Measurements from ENCODE around the gene ADAMTS12.
"Not testable (repeated sequence)": the region's sequence is repeated elsewhere in the genome, so short reads cannot be mapped to it uniquely, and the experiment has no call there.

Gene ADAMTS12

DNA sequence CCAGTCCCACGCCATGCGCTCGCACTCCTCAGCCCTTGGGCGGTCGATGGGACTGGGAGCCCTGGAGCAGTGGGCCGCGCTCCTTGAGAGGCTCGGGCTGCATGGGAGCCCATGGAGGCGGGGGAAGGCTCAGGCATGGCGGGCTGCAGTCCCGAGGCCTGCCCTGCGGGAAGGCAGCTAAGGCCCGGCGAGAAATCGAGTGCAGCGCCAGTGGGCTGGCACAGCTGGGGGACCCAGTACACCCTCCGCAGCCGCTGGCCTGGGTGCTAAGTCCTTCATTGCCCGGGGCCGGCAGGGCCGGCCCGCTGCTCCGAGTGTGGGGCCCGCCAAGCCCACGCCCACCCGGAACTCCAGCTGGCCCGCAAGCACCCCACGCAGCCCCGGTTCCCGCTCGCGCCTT lies 376.4 kb downstream of the ADAMTS12 start:
- not testable (repeated sequence) for DNase-seq

DNA sequence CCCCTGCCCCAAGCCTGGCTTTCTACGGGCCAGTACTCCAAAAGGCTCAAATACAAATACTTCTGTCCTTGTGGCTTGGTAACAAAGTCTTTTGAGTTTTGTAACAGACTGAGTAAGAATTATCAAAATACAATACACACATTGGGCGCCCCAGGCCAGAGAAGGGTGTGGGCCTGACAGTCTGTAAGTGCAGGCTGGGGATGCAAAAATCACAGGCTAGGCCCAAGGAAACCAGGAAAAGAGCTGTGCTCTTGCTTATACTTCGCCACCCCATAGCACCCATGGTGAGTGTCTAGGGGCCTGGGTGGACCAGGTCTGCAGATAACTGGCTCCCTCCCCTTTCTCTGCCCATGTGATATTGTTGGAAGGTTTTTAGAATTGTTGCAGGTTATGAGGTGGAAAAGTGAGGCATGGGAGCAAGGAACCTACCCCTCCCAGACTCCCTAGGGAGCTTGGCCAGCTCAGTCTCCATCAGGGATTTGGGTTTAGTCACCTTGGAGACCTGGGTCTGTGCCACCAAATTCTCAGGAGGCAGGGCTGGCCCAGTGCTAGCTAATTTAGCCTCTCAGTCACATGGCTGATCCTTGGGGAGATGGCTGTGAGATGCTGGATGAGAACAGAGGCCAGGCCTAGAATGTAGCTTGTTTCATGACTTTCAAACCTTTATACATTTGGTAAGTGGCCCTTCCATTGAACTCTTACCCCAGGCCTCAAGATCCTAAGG lies 378.2 kb downstream of the ADAMTS12 start:
- DNase-seq: no peak

DNA sequence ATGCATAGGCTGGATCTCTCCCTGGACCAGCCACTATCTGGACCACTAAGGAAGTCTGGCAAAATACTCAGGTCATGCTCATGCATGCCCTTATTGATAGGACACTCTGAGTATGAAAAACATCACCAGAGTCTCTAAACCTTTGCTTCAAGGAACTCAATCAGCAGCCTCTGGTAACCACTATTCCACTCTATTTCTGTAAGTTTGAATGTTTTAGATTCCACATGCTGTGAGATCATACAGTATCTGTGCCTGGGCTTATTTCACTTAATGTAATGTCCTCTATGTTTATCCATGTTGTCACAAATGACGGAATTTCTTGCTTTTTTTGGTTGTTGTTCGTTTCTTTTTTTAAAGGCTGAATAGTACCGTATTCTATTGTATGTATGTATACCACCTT lies 382.8 kb downstream of the ADAMTS12 start:
- no peak for DNase-seq

DNA sequence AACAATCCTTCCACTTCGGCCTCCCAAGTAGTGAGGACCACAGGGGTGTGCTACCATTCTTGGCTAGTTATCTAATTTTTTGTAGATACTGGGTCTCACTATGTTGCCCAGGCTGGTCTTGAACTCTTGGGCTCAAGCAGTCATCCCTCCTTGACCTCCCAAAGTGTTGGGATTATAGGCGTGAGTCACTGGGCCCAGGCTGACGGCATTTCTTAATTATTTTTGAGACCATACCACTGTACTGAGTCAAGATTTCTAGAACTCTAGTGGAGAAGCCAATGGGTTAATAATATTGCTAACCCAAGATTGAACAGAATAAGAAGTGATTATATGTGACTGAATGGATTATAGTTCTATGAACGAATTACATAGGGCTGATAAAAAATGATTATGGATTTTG lies 384.4 kb downstream of the ADAMTS12 start:
- DNase-seq: no peak

DNA sequence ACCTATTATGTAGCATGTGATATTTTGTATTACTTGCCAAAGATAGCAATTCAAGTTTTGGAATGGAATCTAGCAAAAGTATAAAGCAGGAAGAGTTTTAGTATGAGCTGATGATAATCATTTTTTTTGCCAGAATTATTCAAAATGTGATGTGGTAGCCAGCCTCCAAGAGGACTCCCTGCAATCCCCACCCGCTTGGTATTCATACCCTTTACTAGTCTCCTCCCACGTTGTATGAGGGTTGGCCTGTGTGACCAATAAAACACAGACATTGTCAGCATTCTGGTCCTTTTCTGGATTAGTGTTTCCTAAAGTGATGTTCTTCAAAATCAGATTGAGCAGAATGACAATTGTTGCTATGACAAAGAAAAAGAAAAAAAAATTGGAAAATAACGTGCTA lies 387.2 kb downstream of the ADAMTS12 start:
- no peak for DNase-seq

DNA sequence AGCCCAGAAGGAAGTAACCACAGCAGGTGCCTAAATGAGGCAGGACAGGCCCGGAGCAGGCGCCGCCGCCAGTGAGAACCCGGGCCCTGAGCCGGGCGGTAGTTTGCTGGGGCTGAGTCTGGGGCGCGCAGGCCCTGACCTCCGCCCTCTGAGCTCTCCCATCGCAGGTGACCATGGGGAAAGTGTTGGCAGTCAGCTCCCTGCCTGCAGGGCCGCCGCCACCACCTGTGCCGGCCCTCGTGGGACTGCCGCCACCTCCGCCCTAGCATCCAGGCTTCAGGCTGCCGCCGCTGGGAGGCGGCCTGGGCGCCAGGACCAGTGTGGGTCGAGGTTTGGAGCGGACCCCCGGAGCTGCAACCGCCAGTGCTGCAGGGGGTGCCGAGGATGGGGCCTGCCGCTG lies 389.9 kb downstream of the ADAMTS12 start:
- no peak for DNase-seq

DNA sequence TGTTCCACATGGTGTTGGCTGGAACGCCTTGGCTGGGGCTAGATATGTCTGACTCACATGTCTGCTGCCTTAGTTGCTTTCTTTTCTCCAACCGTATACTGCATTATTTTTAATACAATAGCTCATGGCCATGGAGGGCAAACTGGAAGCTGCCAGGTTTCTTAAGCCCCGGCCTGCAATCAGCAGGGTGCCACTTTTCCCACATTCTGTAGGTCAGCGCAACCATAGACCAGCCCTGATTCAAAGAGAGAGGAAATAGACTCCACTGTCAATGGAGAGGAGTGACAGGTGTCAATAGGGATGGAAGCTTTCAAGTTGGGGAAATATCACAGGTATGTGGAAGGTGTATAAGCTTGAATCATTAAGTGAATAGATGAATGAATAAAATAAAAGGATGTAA lies 390.5 kb downstream of the ADAMTS12 start:
- DNase-seq: no peak

DNA sequence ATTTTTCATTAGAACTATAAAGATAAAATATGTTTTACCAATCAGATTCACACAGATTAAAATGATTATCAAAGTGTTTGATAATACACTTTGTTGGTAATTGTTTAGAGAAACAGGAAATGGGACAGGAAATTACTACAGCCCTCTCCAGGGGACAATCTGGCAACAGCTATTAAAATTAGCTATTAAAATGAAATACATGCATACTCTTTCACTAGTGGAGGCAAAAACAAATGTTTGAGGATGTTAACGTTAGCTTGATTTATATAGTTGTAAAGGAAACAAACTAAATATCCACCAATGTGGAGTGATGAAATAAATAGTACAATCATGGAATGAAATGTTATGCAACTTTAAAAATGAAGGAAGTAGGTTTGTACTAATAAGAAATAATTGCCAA lies 397.3 kb downstream of the ADAMTS12 start:
- no peak for DNase-seq

DNA sequence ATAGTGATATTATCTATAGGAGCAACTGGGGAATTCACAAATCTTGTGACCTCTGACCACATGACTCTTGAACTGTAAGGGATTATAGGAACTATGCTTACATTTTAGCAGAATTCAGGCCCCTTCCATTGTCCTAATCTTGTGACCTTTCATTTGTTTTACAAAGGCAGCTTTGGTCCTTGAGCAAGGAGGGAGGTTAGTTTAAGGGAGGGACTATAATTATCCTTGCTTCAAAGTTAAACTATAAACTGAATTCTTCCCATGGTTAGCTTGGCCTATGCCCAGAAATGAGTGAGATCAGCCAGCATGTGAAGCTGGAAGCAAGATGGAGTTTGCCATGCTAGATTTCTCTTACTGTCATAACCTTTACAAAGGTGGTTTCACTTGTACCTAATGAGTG lies 399.8 kb downstream of the ADAMTS12 start:
- DNase-seq: no peak

DNA sequence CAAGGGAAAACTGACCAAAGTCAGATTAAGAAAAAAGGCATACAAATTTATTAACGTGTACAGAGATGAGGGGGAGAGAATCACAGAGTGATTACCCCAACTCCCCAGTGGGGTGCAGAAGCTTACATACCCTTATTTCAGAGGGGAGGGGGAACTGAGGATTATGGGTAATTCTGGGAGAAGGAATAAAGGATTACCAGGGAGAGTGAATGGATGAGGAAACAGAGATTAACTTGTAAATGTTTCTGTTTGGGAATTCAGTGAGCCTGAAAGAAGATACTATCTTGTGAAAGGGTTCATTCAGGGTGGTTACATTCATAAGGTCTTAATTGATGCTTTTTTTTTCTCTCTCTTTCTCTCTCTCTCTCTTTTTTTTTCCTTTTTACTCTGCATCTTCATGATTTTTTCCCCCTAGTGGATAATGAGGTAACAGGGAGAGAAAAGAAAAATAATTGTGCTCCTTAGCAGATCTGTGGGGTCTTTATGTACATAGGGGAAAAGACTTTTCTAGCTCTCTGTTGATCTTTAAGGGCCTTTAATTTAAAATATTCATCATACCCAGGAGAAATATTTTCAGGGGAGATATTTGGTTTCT lies 401.6 kb downstream of the ADAMTS12 start:
- no peak for DNase-seq

DNA sequence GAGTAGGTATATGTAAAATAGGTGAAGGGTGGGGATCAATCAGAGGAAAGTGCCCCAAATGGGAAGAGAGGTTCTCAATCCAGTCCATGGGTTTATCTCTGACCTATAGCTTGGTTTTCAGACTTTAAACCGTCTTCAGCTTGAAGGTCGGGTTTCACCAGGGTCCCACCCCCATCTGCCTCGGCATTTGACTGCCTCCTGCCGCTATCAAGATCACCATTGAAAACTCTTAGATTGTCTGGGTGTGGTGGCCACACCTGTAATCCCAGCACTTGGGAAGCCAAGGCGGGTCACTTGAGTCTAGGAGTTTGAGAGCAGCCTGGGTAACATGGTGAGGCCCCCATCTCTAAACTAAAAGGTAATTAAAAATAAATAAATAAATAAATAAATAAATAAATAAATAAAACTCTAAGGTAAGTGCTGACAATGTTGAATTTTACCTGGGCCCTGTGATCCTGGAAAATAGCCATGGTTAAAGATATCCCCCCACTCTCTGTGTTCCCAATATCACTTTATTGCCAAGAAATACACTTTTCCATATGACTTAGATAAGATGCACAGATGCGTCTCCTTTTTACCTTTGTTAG lies 402.2 kb downstream of the ADAMTS12 start:
- no peak for DNase-seq

DNA sequence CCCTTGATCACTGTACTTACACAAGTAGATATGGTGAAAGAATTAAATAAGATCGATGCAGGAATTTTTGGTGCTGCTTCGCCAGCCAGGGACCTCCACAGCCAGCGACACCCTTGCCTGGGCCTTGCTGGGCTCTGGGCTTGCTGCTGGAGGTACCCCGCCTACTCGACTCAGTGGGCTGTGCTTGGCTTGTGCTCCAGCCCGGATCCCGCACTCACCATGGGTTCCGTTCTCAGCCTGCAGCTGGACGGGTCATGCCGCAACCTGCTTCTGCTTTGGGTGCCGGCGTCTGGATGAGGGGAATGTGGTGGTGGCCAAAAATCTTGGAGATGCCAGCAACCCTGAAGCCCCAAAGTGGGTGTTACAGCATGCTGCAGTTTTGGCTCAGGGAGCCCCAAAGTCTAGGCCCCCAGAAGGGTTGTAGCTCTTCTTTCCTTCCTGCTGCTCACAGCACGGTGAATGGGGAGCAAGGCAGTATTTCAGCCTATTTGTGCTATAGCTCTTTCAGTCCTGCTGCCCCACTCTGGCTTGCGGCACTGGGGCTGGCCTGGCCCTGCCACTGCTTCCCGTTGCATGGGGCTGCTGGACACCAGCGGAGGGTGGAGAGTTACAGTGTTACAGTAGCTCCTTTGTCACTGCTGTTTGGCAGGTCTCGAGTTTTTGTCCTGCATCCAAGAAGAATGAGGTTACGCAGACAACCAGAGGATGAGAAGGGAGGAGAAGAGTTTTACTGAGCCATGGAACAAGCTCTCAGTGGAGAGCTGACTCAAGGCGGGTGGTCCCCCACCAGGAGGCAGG lies 403.0 kb downstream of the ADAMTS12 start:
- no peak for DNase-seq

DNA sequence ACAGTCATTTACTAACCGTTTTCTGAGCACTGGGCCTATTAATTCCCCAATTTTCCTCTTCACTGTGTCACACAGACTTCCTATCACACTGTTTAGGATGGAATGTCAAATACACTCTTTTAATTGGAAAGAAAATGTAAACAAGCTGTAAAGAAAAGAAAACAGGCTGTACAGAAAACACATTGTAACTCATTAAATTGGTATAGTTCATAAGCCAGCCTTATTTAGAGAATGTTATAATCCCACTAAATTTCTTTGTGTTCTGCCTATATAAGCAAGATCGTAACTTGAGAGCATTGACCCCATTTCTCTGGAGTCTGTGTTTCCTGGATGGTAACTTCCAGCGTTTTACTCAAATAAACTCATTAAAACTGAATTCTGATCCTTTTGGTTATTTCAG lies 404.6 kb downstream of the ADAMTS12 start:
- no peak for DNase-seq

DNA sequence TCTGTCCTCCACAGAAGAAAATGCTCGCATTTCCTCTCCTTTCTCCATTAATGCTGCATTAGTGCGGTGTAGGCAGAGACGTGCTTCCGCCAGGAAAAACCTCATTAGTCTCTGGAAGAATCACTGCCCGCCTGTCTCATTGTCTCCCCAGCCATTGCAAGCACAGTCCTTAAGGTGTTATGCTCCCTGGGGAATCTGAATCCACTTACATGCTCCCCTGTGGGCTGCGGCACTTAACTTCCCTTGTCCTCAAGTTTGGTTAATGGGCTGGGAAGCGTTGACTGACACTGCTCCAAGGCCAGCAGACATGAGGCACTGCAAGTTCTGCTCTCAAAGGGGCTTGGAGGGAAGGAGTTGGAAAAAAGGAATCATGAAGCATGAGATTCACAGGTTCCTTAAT lies 409.5 kb downstream of the ADAMTS12 start:
- DNase-seq: no peak

DNA sequence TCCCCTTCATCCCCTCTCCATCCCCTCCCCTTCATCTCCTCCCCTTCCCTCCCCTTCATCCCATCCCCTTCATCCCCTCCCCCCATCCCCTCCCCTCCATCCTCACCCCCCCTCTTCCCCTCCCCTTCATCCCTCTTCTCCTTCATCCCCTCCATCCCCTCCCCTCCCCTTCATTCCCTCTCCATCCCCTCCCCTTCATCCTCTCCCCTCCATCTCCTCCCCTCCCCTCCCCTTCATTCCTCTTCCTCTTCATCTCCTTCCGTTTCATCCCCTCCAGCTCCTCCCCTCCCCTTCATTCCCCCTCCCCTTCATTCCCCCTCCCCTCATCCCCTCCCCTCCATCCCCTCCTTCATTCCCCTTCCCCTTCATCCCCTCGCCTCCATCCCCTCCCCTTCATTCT lies 410.9 kb downstream of the ADAMTS12 start:
- no peak for DNase-seq

DNA sequence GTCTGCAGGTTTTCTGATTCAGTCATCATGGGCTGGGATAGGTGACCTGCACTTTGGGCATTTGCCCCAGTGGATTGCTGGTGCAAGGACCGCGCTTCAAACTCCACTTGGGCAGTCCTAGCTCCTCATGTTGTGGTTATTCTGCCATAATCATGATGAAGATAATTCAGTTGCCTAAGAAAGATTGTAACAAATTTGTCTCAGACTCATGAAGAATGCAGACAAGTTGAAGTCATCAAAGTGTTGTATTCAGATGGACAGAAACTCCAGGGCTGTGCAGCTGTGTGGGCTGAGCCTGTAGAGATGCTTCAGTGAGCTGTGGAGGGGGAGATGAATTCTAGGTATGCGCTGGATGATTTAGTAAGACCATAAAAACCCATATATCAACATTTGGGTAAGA lies 412.5 kb downstream of the ADAMTS12 start:
- DNase-seq: no peak

DNA sequence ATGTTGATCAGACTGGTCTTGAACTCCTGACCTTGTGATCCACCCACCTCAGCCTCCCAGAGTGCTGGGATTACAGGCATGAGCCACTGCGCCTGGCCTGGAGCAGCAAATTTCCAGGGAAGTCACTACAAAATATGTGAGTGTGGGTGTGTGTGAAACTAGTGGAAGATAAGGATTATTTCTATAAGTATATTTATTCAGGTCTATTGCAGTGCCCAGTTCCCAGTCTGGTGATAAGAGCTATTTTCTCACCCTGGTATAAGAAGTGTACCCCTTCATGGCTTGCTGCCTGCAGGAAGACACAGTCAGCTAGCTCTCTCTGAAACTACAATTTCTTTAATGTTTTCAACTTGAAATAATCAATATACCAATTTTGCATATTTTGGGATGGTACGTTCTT lies 414.0 kb downstream of the ADAMTS12 start:
- no peak for DNase-seq

DNA sequence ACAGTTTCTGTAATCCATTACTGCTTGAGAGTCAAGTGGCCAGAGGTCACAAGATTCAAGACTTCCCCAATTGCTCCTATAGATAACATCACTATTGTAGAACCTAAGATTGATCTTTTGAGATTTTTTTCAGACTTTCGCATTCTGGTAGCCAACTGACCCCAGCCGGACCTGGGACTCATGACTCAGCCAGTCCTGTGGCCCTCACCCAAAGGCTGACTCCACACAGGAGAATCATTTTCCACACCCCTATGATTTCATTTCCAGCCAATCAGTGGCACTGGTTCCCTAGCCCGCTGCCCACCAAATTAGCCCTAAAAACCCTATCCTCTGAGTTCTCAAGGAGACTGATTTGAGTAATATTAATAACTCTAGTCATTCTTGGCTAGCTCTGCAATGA lies 414.8 kb downstream of the ADAMTS12 start:
- no peak for DNase-seq

DNA sequence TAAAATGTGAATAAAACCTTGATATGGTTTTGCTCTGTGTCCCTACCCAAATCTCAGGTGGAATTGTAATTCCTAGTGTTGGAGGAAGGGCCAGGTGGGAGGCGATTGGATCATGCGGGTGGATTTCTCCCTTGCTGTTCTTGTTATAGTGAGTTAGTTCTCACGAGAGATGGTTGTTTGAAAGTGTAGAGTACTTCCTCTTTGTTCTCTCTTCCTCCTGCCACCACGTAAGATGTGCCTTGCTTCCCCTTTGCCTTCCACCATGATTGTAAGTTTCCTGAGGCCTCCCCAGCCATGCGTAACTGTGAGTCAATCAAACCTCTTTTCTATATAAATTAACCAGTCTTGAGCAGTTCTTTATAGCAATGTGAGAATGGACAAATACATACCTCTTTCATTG lies 416.1 kb downstream of the ADAMTS12 start:
- no peak for DNase-seq

DNA sequence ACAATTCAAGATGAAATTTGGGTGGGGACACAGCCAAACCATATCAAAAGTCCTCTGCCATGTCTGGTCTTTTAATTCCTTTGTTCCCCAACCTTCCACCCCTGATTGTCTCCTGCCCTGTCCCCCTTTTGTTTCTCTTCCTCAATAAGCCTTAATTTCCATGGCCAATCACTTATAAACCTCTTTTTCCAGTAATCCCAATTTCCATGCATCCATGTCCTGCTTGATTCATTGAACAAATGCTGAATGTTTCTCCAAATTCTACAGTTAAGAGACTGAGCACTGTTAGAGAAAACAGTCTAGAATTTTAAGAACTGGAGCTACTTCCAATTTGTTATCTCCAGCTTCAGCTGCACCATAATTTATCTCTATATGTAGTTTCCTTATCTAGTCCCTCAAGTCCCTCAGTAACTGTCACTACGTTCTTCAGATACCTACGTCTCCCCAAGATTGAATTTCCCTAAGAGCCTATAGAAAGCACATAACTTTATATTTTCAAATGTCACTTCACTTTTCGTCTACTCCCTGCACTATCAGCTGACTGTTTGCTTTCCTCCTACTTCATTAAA lies 416.8 kb downstream of the ADAMTS12 start:
- no peak for DNase-seq

DNA sequence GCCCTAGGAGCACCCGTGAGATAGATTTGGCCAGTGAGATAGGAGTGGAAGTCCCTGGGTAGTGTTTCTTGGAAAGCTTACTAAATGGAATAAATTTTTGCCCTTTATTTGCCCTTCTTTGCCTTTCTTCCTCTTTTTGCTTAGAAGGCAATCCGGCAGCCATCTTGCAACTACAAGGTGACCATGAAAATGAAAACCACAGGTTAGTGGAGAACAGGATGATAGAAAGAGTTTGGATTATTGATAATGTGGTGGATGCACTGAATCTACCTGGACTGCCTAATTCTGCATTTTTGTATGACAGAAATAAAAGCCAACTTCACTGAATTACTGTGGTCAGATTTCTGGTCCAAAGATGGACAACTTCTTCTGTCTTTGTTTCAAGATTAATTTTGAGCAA lies 417.8 kb downstream of the ADAMTS12 start:
- no peak for DNase-seq

Measured in activated naive CD4-positive, alpha-beta T cell treated with Interleukin-2 at 50 U/mL for 16 hours (primary cell).